H1 (cell line): ENCODE results near the gene NRIP2. TPM values are rescaled to one million over a fixed set of nuclear protein-coding genes. Genes with fewer than 3 reads are reported as not detected.

ENCODE experiments used
- GABPA ChIP-seq: IDR thresholded peaks from 2 replicates; pipeline ENCODE4 v1.6.1; 2011; ENCODE audit warnings: mild to moderate bottlenecking, low read length, moderate library complexity, borderline replicate concordance; ENCODE audit not compliant: insufficient read depth
- SAP30 ChIP-seq: fragments of 300-600 bp; sonication (generic); IDR thresholded peaks from 2 replicates; pipeline ENCODE4 v1.7.1; 2012; ENCODE audit warnings: low read length, moderate library complexity, mild to moderate bottlenecking, inconsistent platforms; ENCODE audit not compliant: insufficient read depth, insufficient replicate concordance
- TCF12 ChIP-seq: IDR thresholded peaks from 2 replicates; pipeline ENCODE4 v1.6.1; 2011; ENCODE audit warnings: low read depth, mild to moderate bottlenecking, low read length
- polyA plus RNA-seq, 7 experiments: library from polyadenylated mRNA; depleted of rRNA in 3 of 7; stranded (reverse) in 5 of 7; unstranded in 2 of 7; fragments of >200 nt in 5 of 7; fragments of 200-250 nt in 2 of 7; gene quantifications; 1 replicate in 5 of 7; 2 replicates in 1 of 7; 4 replicates in 1 of 7; pipeline versions ENCODE4 v1.2.1 to v1.2.3, GENCODE V29; 2011 to 2013; ENCODE audit warnings: missing spikeins in 2 of 7, mixed read lengths in 2 of 7
- total RNA-seq: library from RNA; stranded (reverse); fragmentation: NEBNext Ultra II Directional; extraction: Animal tissue kit (Norgen Biotek cat#: 25700); gene quantifications from 2 replicates; pipeline ENCODE4 v1.2.1, GENCODE V29; 2021

NRIP2 gene
- total and polyA plus RNA-seq, 2 of the 8 experiments (the other 6 are each of a cell fraction or from before 2014, with no cell fraction given): 0.06 TPM; not detected in 1

- TF ChIP-seq GABPA (no peak), SAP30 (no peak), TCF12 (no peak)
- TF ChIP-seq, all 59 proteins: peak for 0
These were observed 14.4 kb downstream of the NRIP2 start (continued) for GRCh38 chr12:2820432-2820831.
